PC-9 (cell line): ENCODE measurements around the gene EOLA2. TPM values are rescaled to one million over a fixed set of nuclear protein-coding genes. Genes with fewer than 3 reads are reported as not detected.
"Not testable (repeated sequence)": the region's sequence is repeated elsewhere in the genome, so short reads cannot be mapped to it uniquely, and the experiment has no call there.

Experiments
- BruUV-seq: library from RNA; stranded (reverse); fragments of 400-500 nt; replicated peaks from 2 replicates; lab custom pipeline; 2021; lab: Mats Ljungman, UMichigan
- CTCF ChIA-PET: fragments of 300-600 bp; sonication (Branson Sonifier 250); formaldehyde crosslinking; loops from one replicate; lab custom pipeline; 2022; ENCODE audit warnings: antibody characterized with exemption; lab: Charles Lee
- POLR2A ChIA-PET: fragments of 300-600 bp; sonication (Branson Sonifier 250); formaldehyde crosslinking; loops from one replicate; lab custom pipeline; 2022; ENCODE audit warnings: antibody characterized with exemption; ENCODE audit not compliant: unreplicated experiment; lab: Charles Lee
- DNase-seq, 2 experiments: peaks; one replicate each; pipeline versions ENCODE4 v3.0.0 to v3.0.0-alpha.2; 2015 to 2022; ENCODE audit warnings: mixed read lengths in 1 of 2
- H2AFZ ChIP-seq: fragments of 200-600 bp; sonication (generic); 2 replicates; pipeline ENCODE4 v1.8.1; 2017; ENCODE audit warnings: antibody characterized with exemption
- H3F3A ChIP-seq: fragments of 200-600 bp; sonication (generic); 2 replicates; pipeline ENCODE4 v1.8.1; 2017; ENCODE audit warnings: antibody characterized with exemption, mild to moderate bottlenecking, low read depth; ENCODE audit not compliant: insufficient read depth
- H3K27ac ChIP-seq: fragments of 200-600 bp; sonication (generic); 2 replicates; pipeline ENCODE4 v1.6.1; 2016; ENCODE audit warnings: mixed run types
- H3K27me3 ChIP-seq: fragments of 200-600 bp; sonication (generic); 2 replicates; pipeline ENCODE4 v1.6.1; 2016; ENCODE audit warnings: low read depth, mixed run types; ENCODE audit not compliant: insufficient read depth
- H3K36me3 ChIP-seq: fragments of 200-600 bp; sonication (generic); 2 replicates; pipeline ENCODE4 v1.6.1; 2016; ENCODE audit warnings: low read depth, mixed run types
- H3K4me1 ChIP-seq: fragments of 200-600 bp; sonication (generic); replicated peaks from 2 replicates; pipeline ENCODE4 v1.6.1; 2016; ENCODE audit warnings: mixed run types; ENCODE audit not compliant: insufficient read depth
- H3K4me2 ChIP-seq: fragments of 200-600 bp; sonication (generic); 2 replicates; pipeline ENCODE4 v1.6.1; 2017; ENCODE audit warnings: mixed run types
- H3K4me3 ChIP-seq: fragments of 200-600 bp; sonication (generic); 2 replicates; pipeline ENCODE4 v1.6.1; 2016; ENCODE audit warnings: mixed run types
- H3K79me2 ChIP-seq: fragments of 200-600 bp; sonication (generic); 2 replicates; pipeline ENCODE4 v1.6.1; 2017; ENCODE audit warnings: low read depth, mixed run types
- H3K9me2 ChIP-seq: fragments of 200-600 bp; sonication (generic); 2 replicates; pipeline ENCODE4 v1.8.1; 2017; ENCODE audit warnings: mild to moderate bottlenecking; ENCODE audit not compliant: insufficient read depth
- H3K9me3 ChIP-seq: fragments of 200-600 bp; sonication (generic); 2 replicates; pipeline ENCODE4 v1.8.1; 2016; ENCODE audit warnings: low read depth; ENCODE audit not compliant: insufficient read depth
- H4K20me1 ChIP-seq: fragments of 200-600 bp; sonication (generic); 2 replicates; pipeline ENCODE4 v1.8.1; 2017; ENCODE audit not compliant: insufficient read depth
- EZH2 ChIP-seq: fragments of 200-600 bp; sonication (generic); IDR thresholded peaks from 2 replicates; pipeline ENCODE4 v1.8.0; 2017; ENCODE audit warnings: antibody characterized with exemption, low read depth
- intact Hi-C: fragments of 100-400 bp; cut with micrococcal nuclease; formaldehyde crosslinking; loops from one replicate; pipeline ENCODE4 v1.10.0; 2022; ENCODE audit not compliant: unreplicated experiment
- total RNA-seq: library from RNA; stranded (reverse); gene quantifications from 2 replicates; pipeline ENCODE4 v1.2.3, GENCODE V29; 2021
- TF ChIP-seq, protein P1 (sequence below): fragments of 200-600 bp; sonication (generic); conservative IDR thresholded peaks from 2 replicates; pipeline ENCODE4 v1.6.1; 2017; ENCODE audit warnings: mixed run types, antibody characterized with exemption, mild to moderate bottlenecking, moderate library complexity

EOLA2 gene
- total RNA-seq, 1 experiment from 2014 or later: 44.3 TPM

DNA sequence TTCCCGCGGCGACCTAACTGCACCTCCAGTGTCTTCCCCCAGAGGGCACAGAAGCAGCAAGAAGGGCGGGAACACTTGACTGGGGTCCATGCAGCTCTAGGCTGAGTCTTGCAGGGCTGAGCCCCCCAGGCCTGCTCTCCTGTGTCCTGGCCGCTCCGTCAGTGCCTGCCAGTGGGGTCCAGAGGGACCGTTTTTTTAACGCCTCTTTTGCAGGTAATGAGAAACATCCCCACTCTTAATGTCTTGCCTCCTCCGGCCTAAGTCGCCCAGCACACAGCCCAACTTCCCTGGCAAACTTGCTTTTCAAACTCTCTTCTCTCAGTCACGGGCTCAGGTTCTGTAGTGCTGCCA lies 2.4 kb upstream of the EOLA2 start:
- H3K36me3 ChIP-seq, H3K9me3 ChIP-seq, H3F3A ChIP-seq, H2AFZ ChIP-seq, BruUV-seq, DNase-seq, H3K4me1 ChIP-seq, H3K27me3 ChIP-seq, H3K9me2 ChIP-seq, intact Hi-C loops, H4K20me1 ChIP-seq, H3K27ac ChIP-seq: not testable (repeated sequence)
- CTCF ChIA-PET: interaction anchor here (0.6 to 2.6 kb wide), 8 partner anchors 10 to 752 kb away, joined by 3 to 23 read pairs (median 4); partner anchors contain the start of genes MTM1 and MTMR1
- Histone ChIP-seq H3K4me2 (peak overlapping the region; percentile 76), H3K79me2 (peaks cover 13% of the 10 kb centered on the region), H3K4me3 (peak overlapping the region; percentile 49)
- POLR2A ChIA-PET: interaction anchor here (0.6 to 1.1 kb wide), 5 partner anchors 46 to 754 kb away, joined by 3 to 13 read pairs (median 8); partner anchors contain the start of gene EOLA1
- TF ChIP-seq, protein P1, sequence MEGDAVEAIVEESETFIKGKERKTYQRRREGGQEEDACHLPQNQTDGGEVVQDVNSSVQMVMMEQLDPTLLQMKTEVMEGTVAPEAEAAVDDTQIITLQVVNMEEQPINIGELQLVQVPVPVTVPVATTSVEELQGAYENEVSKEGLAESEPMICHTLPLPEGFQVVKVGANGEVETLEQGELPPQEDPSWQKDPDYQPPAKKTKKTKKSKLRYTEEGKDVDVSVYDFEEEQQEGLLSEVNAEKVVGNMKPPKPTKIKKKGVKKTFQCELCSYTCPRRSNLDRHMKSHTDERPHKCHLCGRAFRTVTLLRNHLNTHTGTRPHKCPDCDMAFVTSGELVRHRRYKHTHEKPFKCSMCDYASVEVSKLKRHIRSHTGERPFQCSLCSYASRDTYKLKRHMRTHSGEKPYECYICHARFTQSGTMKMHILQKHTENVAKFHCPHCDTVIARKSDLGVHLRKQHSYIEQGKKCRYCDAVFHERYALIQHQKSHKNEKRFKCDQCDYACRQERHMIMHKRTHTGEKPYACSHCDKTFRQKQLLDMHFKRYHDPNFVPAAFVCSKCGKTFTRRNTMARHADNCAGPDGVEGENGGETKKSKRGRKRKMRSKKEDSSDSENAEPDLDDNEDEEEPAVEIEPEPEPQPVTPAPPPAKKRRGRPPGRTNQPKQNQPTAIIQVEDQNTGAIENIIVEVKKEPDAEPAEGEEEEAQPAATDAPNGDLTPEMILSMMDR: peak; percentile 77

DNA sequence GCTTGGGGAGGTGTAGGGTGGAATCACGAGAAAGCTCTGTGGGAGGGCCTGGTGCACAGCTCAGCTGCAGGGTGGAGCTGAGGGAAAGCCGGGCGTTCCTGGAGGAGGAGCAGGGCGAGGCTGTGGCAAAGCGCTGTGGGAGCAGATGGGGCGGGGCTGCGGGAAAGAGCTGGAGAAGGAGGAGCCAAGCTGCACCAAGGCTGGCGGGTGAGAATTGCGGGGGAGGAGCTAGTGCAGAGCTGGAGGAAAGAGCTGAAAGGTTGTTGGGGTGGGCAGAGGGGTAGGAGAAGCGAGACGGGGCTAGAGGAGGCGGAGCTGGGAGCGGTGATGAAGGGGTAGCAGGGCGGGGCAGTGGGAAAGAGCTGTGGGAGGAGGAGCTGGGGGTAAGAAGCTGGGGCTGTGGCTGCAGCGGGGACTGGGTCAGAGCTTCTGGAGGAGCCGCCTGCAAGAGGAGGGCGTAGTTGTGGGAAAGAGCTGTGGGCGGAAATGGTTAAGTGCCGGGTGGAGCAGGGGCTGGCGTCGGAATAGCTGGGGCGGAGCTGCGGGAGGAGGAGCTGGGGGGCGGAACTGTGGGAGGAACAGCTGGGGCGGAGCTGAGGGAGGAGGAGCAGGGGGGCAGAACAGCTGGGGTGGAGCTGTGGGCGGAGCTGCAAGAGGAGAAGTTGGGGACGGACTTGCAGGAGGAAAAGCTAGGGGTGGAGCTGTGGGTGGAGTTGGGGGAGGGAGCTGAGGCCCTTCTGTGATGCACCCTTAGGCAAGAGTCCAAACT lies 1.8 kb upstream of the EOLA2 start:
- no peaks in the 10 kb centered on the region for H3K36me3 ChIP-seq
- H3K27ac ChIP-seq: peak overlapping the region; percentile 93
- ChIA-PET CTCF (interaction anchor here (0.6 to 2.6 kb wide), 11 partner anchors 10 to 1415 kb away, joined by 3 to 23 read pairs (median 5); partner anchors contain the start of genes MTM1 and MTMR1), POLR2A (interaction anchor here (0.6 to 1.1 kb wide), 15 partner anchors 46 to 760 kb away, joined by 3 to 14 read pairs (median 7); partner anchors contain the start of genes EOLA1 and MTM1)
- no peak for TF ChIP-seq EZH2
- TF ChIP-seq, protein P1: no peak
- intact Hi-C loops: no loop called here
- H3K4me2 ChIP-seq: peak overlapping the region; percentile 78
- H3K27me3 ChIP-seq: no peaks in the 10 kb centered on the region
- H3K4me3 ChIP-seq: peak overlapping the region; percentile 77
- no peaks in the 10 kb centered on the region for H3K9me2 ChIP-seq
- peaks cover 4% of the 10 kb centered on the region; the same call in 1 of the 2 replicates for H3K4me1 ChIP-seq
- no TSS peak for BruUV-seq
- no peaks in the 10 kb centered on the region for H3K9me3 ChIP-seq
- H3K79me2 ChIP-seq: peaks cover 13% of the 10 kb centered on the region
- no peaks in the 10 kb centered on the region for H4K20me1 ChIP-seq
- H3F3A ChIP-seq: no peaks in the 10 kb centered on the region
- DNase-seq: peak; percentile 94 to 97
- peak overlapping the region; percentile 58; the same call in 1 of the 2 replicates for H2AFZ ChIP-seq

DNA sequence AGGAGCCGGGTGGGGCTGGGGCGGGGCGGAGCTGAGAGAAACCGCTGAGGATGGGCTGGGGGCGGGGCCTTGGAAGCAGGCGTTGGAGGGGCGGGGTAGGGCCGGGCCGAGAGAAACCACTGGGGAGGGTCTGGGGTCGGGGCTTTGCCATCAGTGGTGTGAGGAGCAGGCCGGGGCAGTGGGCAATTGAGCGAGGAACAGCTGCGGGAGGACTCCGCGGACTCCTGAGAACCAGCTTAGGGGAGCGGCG lies 1.3 kb upstream of the EOLA2 start:
- no peaks in the 10 kb centered on the region for H3K9me3 ChIP-seq
- no TSS peak for BruUV-seq
- H3K36me3 ChIP-seq: no peaks in the 10 kb centered on the region
- peaks cover 13% of the 10 kb centered on the region for H3K79me2 ChIP-seq
- H3K4me2 ChIP-seq: peak overlapping the region; percentile 78
- POLR2A ChIA-PET: interaction anchor here (0.5 to 1.1 kb wide), 13 partner anchors 56 to 761 kb away, joined by 4 to 20 read pairs (median 8); partner anchors contain the start of genes EOLA1 and MTM1
- H3K4me3 ChIP-seq: peak overlapping the region; percentile 77
- no peaks in the 10 kb centered on the region for H3K27me3 ChIP-seq
- H3K4me1 ChIP-seq: peaks cover 4% of the 10 kb centered on the region; the same call in 1 of the 2 replicates
- H2AFZ ChIP-seq: peak overlapping the region; percentile 58; the same call in 1 of the 2 replicates
- H3F3A ChIP-seq: no peaks in the 10 kb centered on the region
- intact Hi-C loops: no loop called here
- H4K20me1 ChIP-seq: no peaks in the 10 kb centered on the region
- TF ChIP-seq, protein P1: no peak
- no peak for TF ChIP-seq EZH2
- peak overlapping the region; percentile 93 for H3K27ac ChIP-seq
- CTCF ChIA-PET: interaction anchor here (0.6 to 2.6 kb wide), 9 partner anchors 11 to 1415 kb away, joined by 3 to 23 read pairs (median 5); partner anchors contain the start of genes MTM1 and MTMR1
- H3K9me2 ChIP-seq: no peaks in the 10 kb centered on the region
- no peak for DNase-seq
